NCI-H510A treated with DMSO at 0.1 percent for 48 hours (cell line): ENCODE measurements around the gene KCNA4.
"Not testable (repeated sequence)": the region's sequence is repeated elsewhere in the genome, so short reads cannot be mapped to it uniquely, and the experiment has no call there.

Experiments used
- DNase-seq: peaks from one replicate; lab custom pipeline; 2025; lab: John Stamatoyannopoulos, UW

The KCNA4 gene

DNA sequence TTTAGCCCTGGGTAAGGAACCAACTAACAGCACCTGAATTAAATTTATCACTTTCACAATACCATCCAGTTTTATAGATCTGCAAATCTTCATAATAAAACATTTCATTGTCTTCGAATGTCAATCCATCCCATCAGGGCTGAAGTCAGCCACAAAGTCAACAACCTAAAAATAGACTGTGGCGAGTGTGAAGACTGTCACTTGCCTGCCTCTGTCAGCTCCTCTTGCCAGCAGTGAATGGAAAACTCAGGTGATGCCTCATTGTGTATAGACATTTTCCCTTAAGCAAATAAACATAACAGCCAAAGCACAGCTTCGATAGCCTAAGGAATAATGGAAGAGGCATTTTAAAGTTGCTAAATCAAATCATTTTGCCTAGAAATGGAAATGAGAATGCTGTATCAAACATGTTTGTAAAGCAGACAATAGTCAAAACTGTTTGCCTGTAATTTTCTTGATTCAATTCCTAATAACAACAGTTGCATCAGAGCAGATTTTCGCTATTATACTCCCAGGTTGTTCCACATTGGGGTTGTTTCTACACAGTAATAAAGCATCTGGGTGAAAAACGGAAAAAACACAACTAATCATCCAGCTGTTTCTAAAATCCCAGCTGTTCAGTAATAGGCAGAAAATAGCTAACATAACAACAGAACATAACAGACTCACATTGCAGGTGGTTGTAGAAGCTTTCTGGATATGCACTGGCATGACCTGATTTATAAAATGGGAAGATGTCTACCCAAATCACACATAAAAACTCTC lies 15.7 kb downstream of the KCNA4 start:
- no peak for DNase-seq

DNA sequence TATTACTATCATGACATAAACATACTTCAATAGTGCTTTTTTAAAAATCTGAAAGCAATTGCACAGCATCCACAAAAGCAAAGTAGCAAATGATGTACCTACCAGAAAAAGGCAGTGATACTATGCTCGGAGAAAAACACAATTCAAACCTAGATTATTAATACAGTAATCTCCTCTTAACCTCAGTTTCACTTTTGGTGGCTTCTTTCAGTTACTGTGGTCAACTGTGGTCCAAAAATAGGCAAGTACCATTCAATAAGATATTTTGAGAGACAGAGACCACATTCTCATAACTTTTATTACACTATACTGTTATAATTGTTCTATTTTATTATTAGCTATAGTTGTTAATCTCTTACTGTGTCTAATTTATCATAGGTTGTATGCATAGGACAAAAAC lies 20.8 kb downstream of the KCNA4 start:
- DNase-seq = no peak

DNA sequence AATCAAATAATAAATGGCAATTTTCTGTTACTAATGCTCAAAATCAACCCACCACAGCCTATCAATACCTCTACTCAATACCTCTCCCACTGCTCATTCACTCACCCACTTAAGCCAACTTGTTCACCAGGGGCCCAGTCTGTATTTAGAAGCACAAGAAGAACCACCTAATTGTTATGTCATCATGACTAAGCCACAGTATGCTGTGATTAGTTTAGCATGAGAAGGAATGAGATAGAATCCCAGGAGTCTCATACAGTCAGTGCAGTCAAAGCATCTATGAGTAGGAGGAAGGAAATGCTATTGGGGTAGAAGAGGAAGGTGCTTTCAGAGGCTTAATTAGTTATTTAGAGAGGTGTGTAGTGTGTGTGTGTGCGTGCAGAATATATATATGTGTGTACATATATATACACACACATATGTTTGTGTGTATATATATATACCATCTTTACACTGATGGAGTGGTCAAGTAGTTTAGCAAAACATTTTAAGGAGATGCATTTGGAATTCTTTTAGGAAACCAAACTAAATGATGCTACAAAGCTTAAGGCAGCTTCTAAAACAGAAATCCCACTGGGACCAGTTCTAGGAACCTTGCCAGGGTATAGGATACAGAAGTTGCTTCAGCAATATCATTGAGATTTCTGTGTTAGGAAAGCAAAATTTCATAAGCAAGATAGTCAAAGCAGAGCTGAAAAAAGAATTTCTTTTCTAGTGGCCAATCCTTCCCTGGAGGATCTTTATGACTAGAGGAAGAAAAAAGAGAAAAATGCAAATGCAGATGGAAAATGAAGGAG lies 27.5 kb downstream of the KCNA4 start:
- DNase-seq = no peak

DNA sequence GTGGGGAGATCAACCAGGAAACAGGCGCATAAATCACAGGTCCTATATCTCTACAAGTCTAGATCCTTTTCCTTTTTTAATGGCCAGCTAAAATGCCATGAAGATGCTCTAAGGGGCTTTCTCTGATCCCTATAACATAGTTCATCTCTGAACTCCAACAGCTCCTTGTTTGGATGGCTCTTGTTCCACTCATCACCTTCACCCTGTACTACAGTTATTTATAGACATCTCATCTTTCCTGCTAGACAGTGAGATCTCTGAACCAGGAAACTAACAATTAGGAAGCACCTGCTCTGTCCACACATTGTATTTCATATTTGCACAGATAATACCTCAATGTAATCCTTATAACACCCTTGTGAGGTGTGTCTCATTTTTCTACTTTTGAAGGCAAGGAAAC lies 31.6 kb downstream of the KCNA4 start:
- no peak for DNase-seq

DNA sequence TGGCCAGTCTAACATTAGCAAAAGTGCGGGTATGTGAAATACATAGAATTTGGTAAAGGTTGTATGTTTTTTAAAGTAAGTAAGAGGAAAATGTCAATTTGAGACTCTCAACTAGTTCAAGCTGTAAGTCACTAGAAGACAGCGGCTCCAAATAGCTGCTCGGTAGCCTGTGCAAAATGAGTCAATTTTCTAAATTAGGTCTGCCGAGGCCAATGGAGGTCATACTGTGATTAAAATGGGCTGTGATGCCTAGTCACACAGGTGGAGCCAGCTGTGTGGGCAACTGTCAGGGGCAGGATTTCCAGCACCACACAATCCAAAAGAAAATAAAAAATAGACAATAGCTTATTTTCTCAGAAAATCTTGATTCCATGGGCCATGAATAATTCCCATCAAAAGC lies 32.3 kb downstream of the KCNA4 start:
- no peak for DNase-seq

DNA sequence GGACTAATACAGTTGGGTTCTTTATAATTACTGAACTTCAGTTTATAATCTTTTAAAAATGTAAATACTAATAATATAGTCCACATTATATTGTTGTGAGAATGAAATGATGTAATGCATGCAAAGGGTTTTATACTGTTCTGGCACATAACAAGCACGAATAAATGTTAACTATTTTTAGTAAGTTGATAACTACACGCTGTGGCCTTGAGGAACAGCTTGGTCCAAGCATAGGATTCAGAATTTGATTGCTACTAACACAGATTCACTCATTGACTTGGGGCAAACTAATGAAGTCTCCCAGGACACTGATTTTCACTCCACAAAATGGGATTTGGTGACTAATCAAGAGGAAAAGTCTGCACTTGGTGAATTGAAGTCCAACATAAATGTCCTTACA lies 38.3 kb downstream of the KCNA4 start:
- no peak for DNase-seq

DNA sequence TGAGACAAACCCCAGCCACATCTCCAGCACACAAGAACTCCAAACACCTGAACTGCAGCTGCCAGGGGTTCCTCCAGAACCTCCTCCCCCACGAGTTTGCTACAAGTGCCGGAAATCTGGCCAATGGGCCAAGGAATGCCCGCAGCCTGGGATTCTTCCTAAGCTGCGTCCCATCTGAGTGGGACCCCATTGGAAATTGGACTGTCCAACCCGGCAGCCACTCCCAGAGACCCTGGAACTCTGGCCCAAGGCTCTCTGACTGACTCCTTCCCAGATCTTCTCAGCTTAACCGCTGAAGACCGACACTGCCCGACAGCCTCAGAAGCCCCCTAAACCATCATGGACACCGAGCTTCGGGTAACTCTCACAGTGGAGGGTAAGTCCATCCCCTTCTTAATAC lies 41.2 kb downstream of the KCNA4 start:
- DNase-seq = not testable (repeated sequence)

DNA sequence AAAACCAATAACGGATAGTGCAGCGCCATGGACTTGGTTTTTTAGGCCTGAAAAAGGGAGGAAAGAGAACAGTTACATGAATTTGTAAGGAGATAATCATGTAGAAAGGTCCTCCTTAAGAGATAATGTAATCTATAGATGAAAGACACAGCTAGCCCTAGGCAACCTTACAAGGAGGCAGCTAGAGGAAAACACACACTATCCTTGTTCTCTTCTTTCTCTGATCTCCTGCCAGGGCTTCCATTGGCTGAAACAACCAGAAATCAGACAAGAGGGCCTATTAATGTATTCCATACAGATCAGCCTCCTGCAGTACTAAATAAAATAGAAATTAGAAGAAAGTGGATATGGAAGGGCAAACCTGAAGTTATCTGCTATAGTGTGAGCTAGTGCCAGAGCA lies 53.0 kb downstream of the KCNA4 start:
- no peak for DNase-seq

DNA sequence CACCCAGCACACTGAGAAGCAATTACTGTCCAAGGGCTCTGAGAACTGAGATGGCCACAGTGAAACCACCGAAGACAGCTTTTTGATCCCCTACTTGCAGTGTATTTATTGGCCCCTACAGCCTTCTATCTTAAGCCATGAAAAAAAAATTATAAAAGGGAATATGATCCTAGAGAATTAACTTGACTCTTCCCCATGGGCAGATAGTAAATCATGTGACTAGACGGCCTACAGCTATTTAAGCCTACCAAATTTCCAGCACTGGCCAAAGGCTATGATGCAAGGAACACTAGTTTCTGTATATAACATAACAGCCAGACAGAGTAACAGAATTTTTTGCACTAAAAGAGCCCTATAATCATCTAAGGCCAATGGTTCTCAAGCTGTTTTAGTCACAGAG lies 53.8 kb downstream of the KCNA4 start:
- DNase-seq = no peak

DNA sequence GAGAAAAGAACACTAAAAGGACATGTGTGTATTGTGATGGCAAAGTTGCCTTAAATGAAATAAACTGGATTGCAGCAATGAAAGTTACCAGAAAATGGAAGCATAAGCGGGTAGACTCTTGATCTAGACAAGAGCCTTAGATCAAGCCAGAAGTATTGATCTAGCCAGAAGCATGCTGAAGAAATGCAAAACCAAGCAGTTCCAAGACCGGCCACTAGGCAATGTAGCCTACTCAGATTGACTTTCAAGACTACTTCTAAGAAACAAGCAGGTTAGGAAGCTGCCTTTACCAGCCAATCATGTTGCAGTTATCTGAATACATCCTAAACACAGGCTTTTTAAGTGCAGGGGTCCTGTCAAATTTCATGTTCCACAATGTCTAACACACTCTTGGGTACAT lies 54.6 kb downstream of the KCNA4 start:
- DNase-seq = no peak
